HL-60 (cell line): ENCODE results near the gene FAM222B.
"Not testable (repeated sequence)": the region's sequence is repeated elsewhere in the genome, so short reads cannot be mapped to it uniquely, and the experiment has no call there.

Source experiments
- DNase-seq, 2 experiments: peaks; one replicate each; pipeline ENCODE4 v3.0.0-alpha.2; 2010 to 2020; ENCODE audit warnings: low read depth in 1 of 2, low spot score in 1 of 2
- H3K27ac ChIP-seq: fragments of 250-450 bp; sonication (Bioruptor Pico); replicated peaks from 2 replicates; pipeline ENCODE4 v1.5.1; 2020; ENCODE audit warnings: mild to moderate bottlenecking, moderate library complexity
- H3K27me3 ChIP-seq: fragments of 250-450 bp; sonication (Bioruptor Pico); 2 replicates; pipeline ENCODE4 v1.5.1; 2021; ENCODE audit warnings: mild to moderate bottlenecking, moderate library complexity; ENCODE audit not compliant: insufficient read depth, poor library complexity, severe bottlenecking
- H3K4me3 ChIP-seq: replicated peaks from 2 replicates; pipeline ENCODE4 v1.5.1; 2011; ENCODE audit warnings: mild to moderate bottlenecking, control low read depth, low read length; ENCODE audit not compliant: insufficient read depth
- CTCF ChIP-seq: IDR thresholded peaks from one replicate; pipeline ENCODE4 v1.5.1; 2011; ENCODE audit warnings: low read length, control low read depth, inconsistent platforms; ENCODE audit not compliant: insufficient read depth
- GABPA ChIP-seq: IDR thresholded peaks from 2 replicates; pipeline ENCODE4 v1.6.1; 2012; ENCODE audit warnings: low read depth
- POLR2AphosphoS5 ChIP-seq: IDR thresholded peaks from 2 replicates; pipeline ENCODE4 v1.6.1; 2012; ENCODE audit warnings: low read depth
- REST ChIP-seq: IDR thresholded peaks from 2 replicates; pipeline ENCODE4 v1.6.1; 2012; ENCODE audit warnings: low read depth; ENCODE audit not compliant: insufficient replicate concordance
- SPI1 ChIP-seq: IDR thresholded peaks from 2 replicates; pipeline ENCODE4 v1.6.1; 2012; ENCODE audit warnings: low read depth, mild to moderate bottlenecking, borderline replicate concordance

The FAM222B gene

GRCh38 chr17:28878981-28879380, 36.4 kb upstream of the FAM222B start:
- TF ChIP-seq GABPA = no peak
- peak; percentile 14; the same call in 1 of the 2 replicates for TF ChIP-seq POLR2AphosphoS5
- no peak for TF ChIP-seq CTCF
- no peak for TF ChIP-seq SPI1
- TF ChIP-seq REST = no peak
- H3K4me3 ChIP-seq = no peak overlapping the region
- no peaks in the 10 kb centered on the region for H3K27me3 ChIP-seq
- H3K27ac ChIP-seq = no peak overlapping the region
- DNase-seq = no peak

GRCh38 chr17:28878158-28878910, 35.7 kb upstream of the FAM222B start:
- no peak overlapping the region for H3K27ac ChIP-seq
- H3K4me3 ChIP-seq = no peak overlapping the region
- no peaks in the 10 kb centered on the region for H3K27me3 ChIP-seq
- DNase-seq = no peak
- no peak for TF ChIP-seq POLR2AphosphoS5
- no peak for TF ChIP-seq SPI1
- no peak for TF ChIP-seq CTCF
- no peak for TF ChIP-seq REST
- TF ChIP-seq GABPA = no peak

DNA sequence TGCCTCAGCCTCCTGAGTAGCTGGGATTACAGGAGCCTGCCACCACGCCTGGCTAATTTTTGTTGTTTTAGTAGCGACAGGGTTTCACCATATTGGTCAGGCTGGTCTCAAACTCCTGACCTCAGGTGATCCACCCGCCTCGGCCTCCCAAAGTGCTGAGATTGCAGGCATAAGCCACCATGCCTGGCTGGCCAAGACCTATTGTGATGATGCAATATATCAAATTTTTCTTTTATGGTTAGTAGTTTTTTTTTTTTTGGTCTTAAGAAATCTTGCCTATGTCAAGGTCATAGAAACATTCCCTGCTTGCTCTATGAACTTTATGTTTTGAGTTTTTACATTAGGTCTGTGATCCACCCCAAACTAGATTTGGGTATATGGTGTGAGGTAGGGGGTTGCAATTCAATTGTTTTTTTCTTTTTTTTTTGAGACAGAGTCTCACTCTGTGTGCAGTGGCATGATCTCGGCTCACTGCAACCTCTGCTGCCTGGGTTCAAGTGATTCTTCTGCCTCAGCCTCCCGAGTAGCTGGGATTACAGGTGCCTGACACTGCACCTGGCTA, 34.6 kb upstream of the FAM222B start:
- H3K27me3 ChIP-seq, H3K4me3 ChIP-seq, DNase-seq, H3K27ac ChIP-seq: not testable (repeated sequence)

DNA sequence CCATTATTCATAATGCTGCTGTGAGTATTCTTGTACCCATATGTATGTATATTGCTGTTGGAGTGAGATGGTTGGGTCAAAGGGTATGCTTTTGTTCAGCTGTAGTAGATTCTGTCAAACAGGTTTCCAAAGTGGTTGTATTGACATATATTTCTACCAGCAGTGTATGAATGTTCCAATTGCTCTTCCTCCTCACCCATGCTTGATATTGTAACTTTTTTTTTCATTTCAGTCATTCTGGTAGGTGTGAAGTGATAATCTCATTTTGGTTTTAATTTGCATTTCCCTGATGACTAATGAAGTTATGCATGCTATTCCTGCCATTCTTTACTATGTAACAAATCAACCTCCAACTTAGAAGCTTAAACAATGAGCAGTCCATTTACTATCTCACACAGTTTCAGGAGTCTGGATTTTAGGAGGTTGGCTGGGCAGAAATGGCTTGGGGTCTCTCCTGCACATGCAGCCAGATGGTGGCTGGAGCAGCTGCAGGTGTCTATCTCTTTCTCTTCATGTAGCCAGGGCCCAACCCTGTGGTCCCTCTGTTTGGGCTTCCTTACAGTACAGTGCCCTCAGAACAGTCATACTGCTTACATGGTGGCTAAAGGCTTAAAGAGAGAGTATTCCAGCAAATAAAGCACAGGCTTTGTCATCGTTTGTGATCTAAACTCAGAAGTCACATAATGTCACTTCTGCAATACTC, 33.4 kb upstream of the FAM222B start:
- H3K4me3 ChIP-seq = no peak overlapping the region
- TF ChIP-seq POLR2AphosphoS5 = no peak
- no peak for TF ChIP-seq SPI1
- TF ChIP-seq GABPA = no peak
- TF ChIP-seq REST = no peak
- no peak for TF ChIP-seq CTCF
- no peaks in the 10 kb centered on the region for H3K27me3 ChIP-seq
- DNase-seq = no peak
- no peak overlapping the region for H3K27ac ChIP-seq
